ENCODE data around the gene GZF1. TPM values are rescaled to one million over a fixed set of nuclear protein-coding genes. Genes with fewer than 3 reads are reported as not detected.

Gene GZF1
- total RNA-seq, 1 donor from 2014 or later: 16.6 TPM

GRCh38 chr20:23410916-23411695, 49.1 kb downstream of the GZF1 start:
- DNase-seq (ENCODE audit: low read depth): no peak
- no peak for FAIRE-seq

GRCh38 chr20:23412026-23412425, 50.0 kb downstream of the GZF1 start:
- no peak for DNase-seq (ENCODE audit: low read depth)

More at GRCh38 chr20:23410916-23411695, 49.1 kb downstream of the GZF1 start:
- Histone ChIP-seq H3K36me3 (ENCODE audit: control insufficient read depth, insufficient read depth, low read length) (no peaks in the 10 kb centered on the region), H3K4me3 (ENCODE audit: low read depth, low read length) (no peak overlapping the region), H3K27me3 (ENCODE audit: control insufficient read depth, insufficient read depth, low read length) (no peaks in the 10 kb centered on the region)
- no peak for TF ChIP-seq CTCF (IDR thresholded peaks at IDR 0.05; ENCODE audit: insufficient read depth, low read length, severe bottlenecking)

GRCh38 chr20:23413862-23414422, 52.0 kb downstream of the GZF1 start:
- Histone ChIP-seq H3K27me3 (ENCODE audit: control insufficient read depth, insufficient read depth, low read length) (no peaks in the 10 kb centered on the region), H3K36me3 (ENCODE audit: control insufficient read depth, insufficient read depth, low read length) (no peaks in the 10 kb centered on the region), H3K4me3 (ENCODE audit: low read depth, low read length) (no peak overlapping the region)
- FAIRE-seq (no peak), DNase-seq (ENCODE audit: low read depth) (no peak)
- no peak for TF ChIP-seq CTCF (IDR thresholded peaks at IDR 0.05; ENCODE audit: insufficient read depth, low read length, severe bottlenecking)

More at GRCh38 chr20:23412026-23412425, 50.0 kb downstream of the GZF1 start:
- FAIRE-seq: no peak
- Histone ChIP-seq H3K36me3 (ENCODE audit: control insufficient read depth, insufficient read depth, low read length) (no peaks in the 10 kb centered on the region), H3K4me3 (ENCODE audit: low read depth, low read length) (no peak overlapping the region), H3K27me3 (ENCODE audit: control insufficient read depth, insufficient read depth, low read length) (no peaks in the 10 kb centered on the region)
- no peak for TF ChIP-seq CTCF (IDR thresholded peaks at IDR 0.05; ENCODE audit: insufficient read depth, low read length, severe bottlenecking)

DNA sequence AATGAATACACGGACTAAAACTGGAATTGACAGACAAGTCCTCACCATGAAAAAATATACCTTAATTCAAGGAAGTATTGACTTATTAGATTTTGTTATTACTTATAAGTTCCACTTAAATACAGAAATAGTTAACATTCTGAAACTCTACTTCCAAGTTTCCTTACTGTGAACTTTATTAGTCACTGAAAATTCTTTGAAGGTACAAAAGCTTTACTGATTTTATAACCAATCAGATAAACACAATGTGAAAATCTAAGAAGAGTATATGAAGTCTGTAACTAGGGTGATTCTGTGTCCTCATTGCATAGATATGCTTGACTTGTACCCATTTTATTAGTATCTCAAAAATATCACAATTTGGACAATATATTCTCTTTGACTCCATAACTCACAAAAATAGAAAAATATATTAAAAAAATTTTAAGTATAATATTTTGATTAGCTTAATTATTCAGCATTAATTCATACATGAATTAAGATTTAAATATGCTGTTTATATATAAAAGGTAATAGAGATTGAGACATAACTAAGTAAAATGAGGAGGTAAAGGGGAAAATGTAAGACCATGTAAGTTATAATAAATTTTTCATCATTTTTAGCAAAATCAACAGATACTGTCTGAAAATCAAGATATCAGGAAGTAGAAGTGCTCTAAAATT, 52.7 kb downstream of the GZF1 start:
- TF ChIP-seq CTCF (IDR thresholded peaks at IDR 0.05; ENCODE audit: insufficient read depth, low read length, severe bottlenecking): no peak
- Histone ChIP-seq H3K4me3 (ENCODE audit: low read depth, low read length) (no peak overlapping the region), H3K27me3 (ENCODE audit: control insufficient read depth, insufficient read depth, low read length) (no peaks in the 10 kb centered on the region), H3K36me3 (ENCODE audit: control insufficient read depth, insufficient read depth, low read length) (no peaks in the 10 kb centered on the region)
- DNase-seq (ENCODE audit: low read depth) (no peak), FAIRE-seq (no peak)

DNA sequence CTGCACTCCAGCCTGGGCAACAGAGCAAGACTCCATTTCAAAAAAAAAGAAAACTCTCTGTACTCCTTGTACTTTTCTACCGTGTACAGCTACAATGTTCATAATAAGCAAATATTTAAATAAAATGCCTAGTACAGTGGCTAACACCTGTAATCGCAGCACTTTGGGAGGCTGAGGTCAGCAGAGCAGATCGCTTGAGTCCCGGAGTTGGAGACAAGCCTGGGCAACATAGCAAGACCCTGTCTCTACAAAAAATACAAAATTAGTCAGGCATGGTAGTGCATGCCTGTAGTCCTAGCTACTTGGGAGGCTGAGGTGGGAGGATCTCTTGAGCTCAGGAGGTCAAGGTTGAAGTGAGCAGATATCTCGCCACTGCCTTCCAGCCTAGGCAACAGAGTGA, 53.6 kb downstream of the GZF1 start:
- no peak overlapping the region for H3K4me3 ChIP-seq (ENCODE audit: low read depth, low read length)
- no peaks in the 10 kb centered on the region for H3K36me3 ChIP-seq (ENCODE audit: control insufficient read depth, insufficient read depth, low read length)
- DNase-seq (ENCODE audit: low read depth) (no peak), FAIRE-seq (no peak)
- H3K27me3 ChIP-seq (ENCODE audit: control insufficient read depth, insufficient read depth, low read length): no peaks in the 10 kb centered on the region
- TF ChIP-seq CTCF (IDR thresholded peaks at IDR 0.05; ENCODE audit: insufficient read depth, low read length, severe bottlenecking): no peak
